G401 (cell line): ENCODE measurements around the gene INS. TPM values are rescaled to one million over a fixed set of nuclear protein-coding genes. Genes with fewer than 3 reads are reported as not detected.

Experiments
- DNase-seq: peaks from one replicate; pipeline ENCODE4 v3.0.0-alpha.2; 2015; ENCODE audit warnings: low spot score
- in situ Hi-C: cut with HindIII; loops from 2 replicates; pipeline ENCODE4 v1.10.0; 2016; ENCODE audit warnings: low sequenced_read_pairs, mixed read lengths
- total RNA-seq: library from RNA; depleted of rRNA; stranded (reverse); fragments of >200 nt; shearing (Covaris generic); gene quantifications from 2 replicates; pipeline ENCODE4 v1.2.3, GENCODE V29; 2014; rRNA removed

The INS gene
- not detected in 2 replicates for total RNA-seq

- DNase-seq = no peak
- in situ Hi-C loops = no loop called here
Observed at GRCh38 chr11:2160736-2161259, at the start of gene INS. Gene INS, minus strand, starts transcription at chr11:2161209. Its CDS starts 238 bp downstream, at chr11:2160971.

GRCh38 chr11:2210366-2211112 lies 49.5 kb upstream of the INS start:
- DNase-seq = no peak
- in situ Hi-C loops = no loop called here

- in situ Hi-C loops = no loop called here
- no peak for DNase-seq
Observed at GRCh38 chr11:2209900-2210321, 48.9 kb upstream of the INS start.

GRCh38 chr11:2209370-2209801 lies 48.4 kb upstream of the INS start:
- no peak for DNase-seq
- in situ Hi-C loops = no loop called here

GRCh38 chr11:2208691-2209369 lies 47.8 kb upstream of the INS start:
- in situ Hi-C loops = no loop called here

GRCh38 chr11:2207773-2208621 lies 47.0 kb upstream of the INS start:
- no peak for DNase-seq
- in situ Hi-C loops = no loop called here

More at GRCh38 chr11:2208691-2209369, 47.8 kb upstream of the INS start:
- DNase-seq = peak; percentile 93

GRCh38 chr11:2207212-2207611 lies 46.2 kb upstream of the INS start:
- in situ Hi-C loops = no loop called here
- DNase-seq = no peak

- in situ Hi-C loops = no loop called here
- no peak for DNase-seq
Observed at GRCh38 chr11:2205981-2206690, 45.1 kb upstream of the INS start.

- in situ Hi-C loops = no loop called here
- DNase-seq = no peak
Observed at GRCh38 chr11:2205214-2205720, 44.3 kb upstream of the INS start.

- in situ Hi-C loops = no loop called here
- DNase-seq = no peak
Observed at GRCh38 chr11:2204361-2205213, 43.6 kb upstream of the INS start.

GRCh38 chr11:2203440-2204259 lies 42.6 kb upstream of the INS start:
- in situ Hi-C loops = no loop called here
- no peak for DNase-seq

GRCh38 chr11:2202900-2203439 lies 42.0 kb upstream of the INS start:
- no peak for DNase-seq
- in situ Hi-C loops = no loop called here

- no peak for DNase-seq
- in situ Hi-C loops = no loop called here
Observed at GRCh38 chr11:2202071-2202899, 41.3 kb upstream of the INS start.

GRCh38 chr11:2201542-2201941 lies 40.5 kb upstream of the INS start:
- no peak for DNase-seq
- in situ Hi-C loops = no loop called here

- in situ Hi-C loops = no loop called here
- no peak for DNase-seq
Observed at GRCh38 chr11:2200957-2201519, 40.0 kb upstream of the INS start.

GRCh38 chr11:2200536-2200935 lies 39.5 kb upstream of the INS start:
- no peak for DNase-seq
- in situ Hi-C loops = no loop called here
